DMS153 treated with DMSO at 0.1 percent for 48 hours (cell line): ENCODE measurements around the gene MUC3A.

Experiments
- DNase-seq: peaks from one replicate; lab custom pipeline; 2025; ENCODE audit not compliant: unreplicated experiment; lab: John Stamatoyannopoulos, UW

The MUC3A gene

DNA sequence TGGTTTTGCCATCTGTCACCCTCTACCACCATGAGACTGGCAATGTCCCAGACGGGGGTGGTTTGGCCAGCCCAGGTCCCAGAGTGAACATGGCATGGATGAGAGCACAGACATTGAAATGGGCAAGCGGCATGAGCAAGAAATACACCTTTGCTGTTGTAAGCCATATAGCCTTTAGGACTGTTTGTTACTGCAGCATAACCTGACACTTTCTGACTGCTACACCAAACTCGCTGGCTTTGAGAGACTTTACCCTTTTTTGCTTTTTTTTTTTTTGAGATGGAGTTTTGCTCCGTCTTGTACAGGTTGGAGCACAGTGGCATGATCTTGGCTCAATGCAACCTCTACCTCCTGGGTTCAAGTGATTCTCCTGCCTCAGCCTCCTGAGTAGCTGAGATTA lies 5.2 kb upstream of the MUC3A start:
- DNase-seq, result no peak

DNA sequence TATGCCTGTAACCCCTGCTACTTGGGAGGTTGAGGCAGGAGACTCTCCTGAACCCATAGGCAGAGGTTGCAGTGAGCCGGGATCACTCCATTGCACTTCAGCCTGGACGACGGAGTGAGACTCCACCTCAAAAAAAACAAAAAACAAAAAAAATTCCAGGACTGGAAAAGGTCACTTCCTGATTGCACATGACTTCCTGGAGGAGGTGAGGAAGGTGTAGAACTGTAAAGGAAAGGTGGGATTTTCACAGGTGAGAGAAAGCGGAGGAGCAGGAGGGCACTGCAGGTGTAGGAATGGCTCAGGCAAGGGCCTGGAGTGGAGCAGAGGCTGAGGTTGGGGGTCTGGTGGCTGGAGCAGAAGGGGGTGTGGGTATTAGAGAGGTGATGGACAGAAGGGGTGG lies 3.2 kb upstream of the MUC3A start:
- DNase-seq, result no peak

DNA sequence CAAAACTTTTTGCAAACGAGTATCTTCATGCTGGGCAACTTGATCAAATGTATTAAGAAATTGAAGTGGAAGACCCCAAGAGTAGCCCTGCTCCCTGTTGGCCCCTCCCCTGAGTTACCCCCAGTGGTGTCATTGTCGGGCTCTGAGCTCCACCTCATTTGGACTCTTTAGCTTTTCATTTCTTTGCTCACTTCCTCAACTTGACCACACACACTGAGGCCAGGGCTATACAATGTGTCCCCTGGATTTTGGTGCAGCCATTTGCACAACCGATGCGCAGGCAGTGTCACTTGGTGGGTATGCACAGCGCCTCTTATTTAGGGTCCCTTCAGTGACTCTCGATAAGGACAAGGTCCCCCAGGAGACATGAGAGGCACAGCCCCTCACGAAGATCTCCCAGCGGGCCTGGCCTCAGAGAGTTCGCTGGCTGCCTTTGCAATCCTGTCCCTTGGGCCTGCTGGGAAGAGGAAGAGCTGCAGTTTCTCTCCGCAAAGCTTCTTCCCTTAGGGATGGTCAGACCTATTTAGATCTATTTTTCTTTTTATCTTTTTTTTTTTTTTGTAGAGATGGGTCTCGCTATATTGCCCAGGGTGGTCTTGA lies 2.5 kb upstream of the MUC3A start:
- DNase-seq, result no peak

DNA sequence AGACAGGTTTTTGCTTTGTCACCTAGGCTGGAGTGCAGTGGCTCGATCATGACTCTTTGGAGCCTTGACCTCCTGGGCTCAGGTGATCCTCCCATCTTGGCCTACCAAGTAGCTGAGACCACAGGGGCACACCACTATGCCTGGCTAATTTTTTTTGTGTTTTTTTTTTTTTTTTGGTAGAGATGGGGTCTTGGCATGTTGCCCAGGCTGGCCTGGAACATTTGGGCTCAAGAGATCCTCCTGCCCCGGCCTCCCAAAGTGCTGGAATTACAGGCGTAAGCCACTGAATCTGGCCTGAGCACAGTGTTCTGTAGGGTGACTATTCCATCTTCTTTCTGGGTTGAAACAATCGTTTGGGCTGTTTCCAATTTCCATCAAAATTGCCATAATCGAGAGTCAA lies 1.5 kb upstream of the MUC3A start:
- no peak for DNase-seq

GRCh38 chr7:100949933-100950443 lies 654 bp downstream of the MUC3A start:
- no peak for DNase-seq

DNA sequence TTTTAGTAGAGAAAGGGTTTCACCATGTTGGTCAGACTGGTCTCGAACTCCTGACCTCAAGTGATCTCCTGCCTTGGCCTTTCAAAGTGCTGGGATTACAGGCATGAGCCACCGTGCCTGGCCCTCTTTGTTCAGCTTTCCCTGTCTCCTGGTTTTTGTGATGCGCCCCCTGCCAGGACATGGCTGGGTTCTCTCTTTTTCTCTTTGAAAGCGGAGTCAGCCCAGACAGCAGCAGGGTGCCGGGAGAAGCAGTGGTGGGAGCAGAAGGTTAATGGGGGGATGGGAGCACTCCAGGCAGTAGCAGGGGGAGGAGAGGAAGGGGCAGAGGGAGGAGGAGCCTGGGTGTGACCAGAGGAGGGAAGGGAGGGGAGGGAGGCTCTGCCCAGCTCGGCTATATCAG lies 1.8 kb downstream of the MUC3A start:
- DNase-seq, result no peak

- no peak for DNase-seq
These were observed 2.7 kb downstream of the MUC3A start for GRCh38 chr7:100951888-100952560.

DNA sequence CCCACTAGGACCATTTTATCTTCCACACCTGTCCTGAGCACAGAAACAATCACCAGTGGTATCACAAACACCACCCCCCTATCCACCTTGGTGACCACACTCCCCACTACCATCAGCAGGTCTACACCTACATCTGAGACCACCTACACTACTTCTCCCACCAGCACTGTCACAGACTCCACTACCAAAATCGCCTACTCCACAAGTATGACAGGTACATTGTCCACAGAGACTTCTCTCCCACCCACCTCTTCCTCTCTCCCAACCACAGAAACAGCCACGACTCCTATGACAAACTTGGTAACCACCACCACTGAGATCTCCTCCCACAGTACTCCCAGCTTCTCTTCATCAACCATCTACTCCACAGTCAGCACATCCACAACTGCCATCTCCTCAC lies 3.3 kb downstream of the MUC3A start:
- no peak for DNase-seq

DNA sequence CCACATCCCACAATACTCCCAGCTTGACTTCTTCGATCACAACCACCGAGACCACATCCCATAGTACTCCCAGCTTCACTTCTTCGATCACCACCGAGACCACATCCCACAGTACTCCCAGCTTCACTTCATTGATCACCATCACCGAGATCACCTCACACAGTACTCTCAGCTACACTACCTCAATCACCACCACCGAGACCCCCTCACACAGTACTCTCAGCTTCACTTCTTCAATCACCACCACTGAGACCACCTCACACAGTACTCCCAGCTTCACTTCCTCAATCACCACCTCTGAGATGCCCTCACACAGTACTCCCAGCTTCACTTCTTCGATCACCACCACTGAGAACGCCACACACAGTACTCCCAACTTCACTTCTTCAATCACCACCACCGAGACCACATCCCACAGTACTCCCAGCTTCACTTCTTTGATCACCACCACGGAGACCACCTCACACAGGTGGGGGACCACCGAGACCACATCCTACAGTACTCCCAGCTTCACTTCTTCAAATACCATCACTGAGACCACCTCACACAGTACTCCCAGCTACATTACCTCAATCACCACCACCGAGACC lies 8.6 kb downstream of the MUC3A start:
- no peak for DNase-seq

GRCh38 chr7:100959894-100960293 lies 10.6 kb downstream of the MUC3A start:
- DNase-seq, result no peak

DNA sequence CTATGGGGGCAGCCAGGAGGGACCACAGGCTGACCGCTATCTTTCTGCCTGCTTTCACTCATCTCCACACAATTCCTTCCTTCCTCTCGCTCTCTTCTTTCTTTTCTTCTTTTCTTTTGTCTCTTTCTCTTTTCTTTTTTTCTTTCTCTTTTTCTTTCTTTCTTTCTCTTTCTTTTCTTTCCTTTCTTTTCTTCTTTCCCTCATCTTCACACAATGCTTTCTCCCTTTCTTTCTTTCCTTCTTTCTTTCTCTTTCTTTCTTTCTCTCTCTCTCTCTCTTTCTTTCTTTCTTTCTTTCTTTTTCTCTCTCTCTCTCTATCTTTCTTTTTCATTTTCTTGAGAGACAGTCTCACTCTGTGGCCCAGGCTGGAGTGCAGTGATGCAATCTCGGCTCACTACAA lies 13.2 kb downstream of the MUC3A start:
- no peak for DNase-seq

DNA sequence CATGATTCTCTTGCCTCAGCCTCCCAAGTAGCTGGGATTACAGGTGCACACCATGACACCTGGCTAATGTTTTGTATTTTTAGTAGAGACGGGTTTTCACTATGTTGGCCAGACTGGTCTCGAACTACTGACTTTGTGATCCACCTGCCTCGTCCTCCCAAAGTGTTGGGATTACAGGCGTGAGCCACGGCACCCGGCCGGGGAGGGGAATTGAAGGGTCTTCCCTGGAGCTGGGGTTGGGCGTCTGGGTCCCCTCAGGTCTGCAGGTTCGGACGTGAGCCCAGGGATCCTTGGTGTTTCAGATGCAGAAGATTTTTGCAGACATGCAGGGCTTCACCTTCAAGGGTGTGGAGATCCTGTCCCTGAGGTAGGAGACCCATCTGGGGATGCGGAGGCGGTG lies 14.1 kb downstream of the MUC3A start:
- DNase-seq, result no peak

DNA sequence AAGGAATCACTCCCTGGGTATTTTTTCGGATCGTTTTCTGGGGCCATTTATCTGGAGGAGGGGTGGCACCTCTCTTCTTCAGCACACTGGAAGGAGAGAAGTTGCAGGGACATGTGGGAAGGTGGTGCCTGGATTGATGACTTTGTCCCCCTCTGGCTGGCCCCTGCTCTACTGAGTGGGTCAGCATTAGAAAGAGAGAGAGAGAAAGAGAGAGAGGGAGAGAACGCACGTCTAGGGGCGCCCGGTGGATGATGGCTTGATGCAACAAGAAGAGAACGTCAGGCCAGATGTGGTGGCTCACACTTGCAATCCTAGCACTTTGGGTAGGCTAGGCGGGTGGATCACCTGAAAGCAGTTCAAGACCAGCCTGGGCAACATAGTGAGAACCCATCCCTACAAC lies 14.5 kb downstream of the MUC3A start:
- DNase-seq, result no peak

DNA sequence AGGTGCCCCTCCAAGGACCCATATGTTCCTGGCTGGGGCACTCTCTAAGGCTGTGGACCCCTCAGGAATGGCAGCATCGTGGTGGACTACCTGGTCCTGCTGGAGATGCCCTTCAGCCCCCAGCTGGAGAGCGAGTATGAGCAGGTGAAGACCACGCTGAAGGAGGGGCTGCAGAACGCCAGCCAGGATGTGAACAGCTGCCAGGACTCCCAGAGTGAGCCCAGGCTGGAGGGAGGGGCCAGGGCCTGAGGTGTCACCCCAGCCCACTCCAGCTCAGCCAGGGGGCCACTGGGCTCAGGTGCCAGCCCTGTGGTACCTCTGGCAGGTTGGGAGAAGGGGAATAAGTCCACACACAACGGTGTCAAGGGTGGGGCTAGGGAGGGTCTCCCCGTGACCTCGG lies 15.3 kb downstream of the MUC3A start:
- DNase-seq, result no peak

DNA sequence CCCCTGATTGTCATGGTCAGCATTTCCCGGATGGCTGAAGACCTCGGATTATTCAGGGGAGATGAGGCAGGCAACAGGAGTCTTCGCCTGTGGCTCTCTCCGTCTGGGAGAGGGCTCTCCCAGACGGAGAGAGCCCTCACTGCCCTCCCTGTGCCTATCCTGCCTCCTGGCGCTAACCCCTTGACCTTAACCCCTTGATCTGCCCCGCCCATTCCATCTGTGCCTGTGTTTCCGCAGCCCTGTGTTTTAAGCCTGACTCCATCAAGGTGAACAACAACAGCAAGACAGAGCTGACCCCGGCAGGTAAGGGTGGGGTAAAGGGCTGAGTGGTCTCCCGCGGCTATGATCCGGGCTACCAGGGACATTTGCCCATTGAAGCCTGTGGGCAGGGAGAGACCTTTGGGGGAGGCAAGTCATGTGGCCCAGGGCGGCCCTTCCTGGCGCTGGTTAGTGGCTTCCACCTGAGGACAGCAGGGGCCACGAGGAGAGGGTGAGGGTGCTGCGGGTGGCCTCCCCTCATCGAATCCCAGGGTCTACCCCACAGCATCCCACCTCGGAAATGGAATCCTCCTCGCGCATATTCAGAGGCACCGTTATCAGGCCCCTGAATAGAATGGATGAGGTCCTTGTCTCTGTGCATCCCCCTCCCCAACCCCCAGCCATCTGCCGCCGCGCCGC lies 15.8 kb downstream of the MUC3A start:
- no peak for DNase-seq

DNA sequence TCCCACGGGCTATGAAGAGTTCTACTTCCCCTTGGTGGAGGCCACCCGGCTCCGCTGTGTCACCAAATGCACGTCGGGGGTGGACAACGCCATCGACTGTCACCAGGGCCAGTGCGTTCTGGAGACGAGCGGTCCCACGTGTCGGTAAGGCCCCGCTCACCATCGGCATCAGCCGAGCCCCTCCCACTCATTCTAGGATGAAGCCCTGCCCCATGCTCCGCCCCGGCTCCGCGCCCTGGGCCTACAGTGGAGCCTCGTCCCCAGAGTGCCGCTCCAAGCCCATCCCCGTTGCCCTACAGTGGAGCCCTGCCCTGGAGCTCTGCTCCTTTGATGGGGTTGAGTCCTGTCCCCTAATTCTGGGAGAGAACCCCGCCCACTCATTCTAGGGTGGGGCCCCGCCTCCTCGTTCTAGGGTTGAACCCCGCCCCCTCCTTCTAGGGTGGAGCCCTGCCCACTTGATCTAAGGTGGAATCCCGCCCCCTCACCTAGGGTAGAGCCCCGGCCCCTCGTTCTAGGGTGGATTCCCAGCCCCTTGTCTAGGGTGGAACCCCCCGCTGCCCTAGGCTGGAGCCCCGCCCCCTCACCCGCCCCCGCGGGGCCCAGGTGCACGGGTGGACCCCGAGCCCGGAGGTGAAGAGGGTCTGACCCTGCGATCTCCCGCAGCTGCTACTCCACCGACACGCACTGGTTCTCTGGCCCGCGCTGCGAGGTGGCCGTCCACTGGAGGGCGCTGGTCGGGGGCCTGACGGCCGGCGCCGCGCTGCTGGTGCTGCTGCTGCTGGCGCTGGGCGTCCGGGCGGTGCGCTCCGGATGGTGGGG lies 16.6 kb downstream of the MUC3A start:
- DNase-seq, result no peak

DNA sequence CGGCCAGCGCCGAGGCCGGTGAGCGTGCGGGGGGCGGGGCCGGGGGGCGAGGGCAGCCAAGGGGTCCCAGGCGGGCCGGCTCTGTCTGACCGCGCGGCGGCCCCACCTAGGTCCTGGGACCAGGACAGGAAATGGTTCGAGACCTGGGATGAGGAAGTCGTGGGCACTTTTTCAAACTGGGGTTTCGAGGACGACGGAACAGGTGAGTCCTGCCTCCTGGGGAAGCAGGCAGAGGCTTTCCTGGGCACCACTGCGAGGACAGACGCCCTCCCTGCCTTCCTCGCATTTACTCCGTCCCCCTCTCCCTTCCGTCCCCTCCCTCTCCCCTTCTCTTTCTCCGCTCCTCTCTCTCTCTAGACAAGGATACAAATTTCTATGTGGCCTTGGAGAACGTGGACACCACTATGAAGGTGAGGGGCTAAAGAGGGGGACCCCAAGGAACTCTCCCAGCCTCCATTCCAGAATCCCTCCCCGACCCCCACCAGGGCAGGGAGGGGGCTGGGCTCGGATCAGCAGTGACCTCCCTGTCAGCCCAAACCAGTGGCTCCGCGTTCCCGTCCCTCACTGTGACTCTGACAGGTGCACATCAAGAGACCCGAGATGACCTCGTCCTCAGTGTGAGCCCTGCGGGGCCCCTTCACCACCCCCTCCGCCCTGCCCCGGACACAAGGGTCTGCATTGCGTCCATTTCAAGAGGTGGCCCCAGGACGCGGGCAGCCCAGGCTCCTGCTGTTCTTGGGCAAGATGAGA lies 17.4 kb downstream of the MUC3A start:
- DNase-seq, result no peak

DNA sequence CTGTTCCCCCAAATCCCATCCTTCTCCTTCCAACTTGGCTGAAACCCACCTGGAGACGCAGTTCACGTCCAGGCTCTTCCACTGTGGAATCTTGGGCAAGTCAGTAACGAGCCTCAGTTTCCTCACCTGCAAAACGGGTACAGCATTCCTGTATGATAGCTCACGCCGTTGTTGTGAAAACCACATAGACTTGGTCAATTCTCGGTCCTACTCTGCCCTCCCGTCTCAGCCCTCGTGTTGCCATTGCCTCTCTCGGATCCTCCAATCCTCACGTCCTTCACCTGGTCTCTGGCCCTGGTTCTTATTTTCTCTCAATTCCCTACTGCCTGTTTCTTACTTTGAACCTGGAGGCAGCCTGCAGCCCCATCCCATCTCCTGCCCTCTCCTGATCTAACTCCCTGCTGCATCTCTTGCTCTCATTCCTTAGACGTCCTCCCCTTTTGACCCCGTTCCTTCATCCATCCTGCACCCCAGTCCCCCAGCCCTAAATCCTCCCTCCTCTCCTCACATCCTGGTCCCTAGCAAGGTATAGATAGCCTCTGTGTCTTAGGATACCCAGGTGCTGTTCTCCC lies 18.0 kb downstream of the MUC3A start:
- no peak for DNase-seq

- DNase-seq, result no peak
These were observed 18.7 kb downstream of the MUC3A start for GRCh38 chr7:100968031-100968430.

DNA sequence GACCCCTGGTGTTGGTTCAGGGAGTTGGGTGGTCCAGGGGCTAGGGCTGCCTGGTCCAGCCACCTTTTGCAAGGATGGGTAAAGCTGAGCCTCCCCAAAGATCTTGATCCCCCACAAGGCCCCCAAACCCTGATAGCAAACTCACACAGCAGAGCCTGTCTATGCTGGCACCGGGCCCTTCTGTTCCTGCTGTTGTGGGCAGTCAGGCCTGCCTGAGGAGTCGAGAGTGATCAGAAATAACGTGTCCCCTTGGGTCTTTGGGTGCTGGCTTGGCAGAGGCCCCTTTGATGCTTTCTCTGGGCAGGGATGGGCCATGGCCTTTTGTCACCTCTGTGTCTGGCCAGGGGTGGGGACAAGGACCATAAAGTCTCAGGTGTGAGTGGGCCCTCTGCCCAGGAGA lies 19.3 kb downstream of the MUC3A start:
- no peak for DNase-seq
